ENCODE data around the gene OGFOD1. TPM values are rescaled to one million over a fixed set of nuclear protein-coding genes. Genes with fewer than 3 reads are reported as not detected.
A peak's percentile ranks its signal among the peaks of the same experiment; 100 is the strongest.

The OGFOD1 gene
- total and polyA plus RNA-seq, 9 of the 15 experiments (the other 6 are each of a cell fraction or from before 2014, with no cell fraction given): 60.4 to 134 (median 85.8) TPM

DNA sequence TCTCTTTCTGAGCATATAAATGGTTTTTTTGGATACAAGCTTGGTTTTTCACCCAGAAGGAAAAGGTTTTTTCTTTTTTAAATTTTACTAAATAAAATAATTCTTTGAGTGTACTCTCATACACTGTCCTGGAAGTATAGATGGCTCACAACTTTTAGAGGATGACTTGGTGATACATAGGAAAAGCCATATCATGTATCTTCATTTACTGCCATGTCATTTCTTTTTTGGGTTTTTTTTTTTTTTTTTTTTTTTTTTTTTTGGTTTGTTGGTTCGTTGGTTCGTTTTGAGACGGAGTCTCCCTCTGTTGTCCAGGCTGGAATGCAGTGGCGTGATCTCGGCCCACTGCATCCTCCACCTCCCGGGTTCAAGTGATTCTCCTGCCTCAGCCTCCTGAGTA, 11.8 kb downstream of the OGFOD1 start:
- H3K36me3 ChIP-seq (ENCODE audit: control insufficient read depth, insufficient read depth, low read length): peaks cover 86% of the 10 kb centered on the region
- POLR2A ChIA-PET: interaction anchor here (1.2 kb wide), 1 partner anchor 12 kb away, joined by 4 read pairs; the partner anchor contains the start of gene NUDT21
- H3K27me3 ChIP-seq (ENCODE audit: control insufficient read depth in 2 of 2, insufficient read depth in 2 of 2, low read length in 2 of 2): no peaks in the 10 kb centered on the region
- TF ChIP-seq MAFG (tag; conservative IDR thresholded peaks at IDR 0.05): peak; percentile 21; the same call in 1 of the 2 replicates
- TF ChIP-seq POLR3A (IDR thresholded peaks at IDR 0.05; ENCODE audit: borderline replicate concordance, extremely low read depth, insufficient read depth, insufficient read length): no peak
- no peak for TF ChIP-seq NR2F6 (CRISPR knock-in tag; IDR thresholded peaks at IDR 0.05)
- peak; percentile 55; the same call in 1 of the 2 replicates for TF ChIP-seq ZNF384 (IDR thresholded peaks at IDR 0.05; ENCODE audit: low read depth, low read length)
- peak; percentile 66 for TF ChIP-seq ZNF316 (IDR thresholded peaks at IDR 0.05)
- TF ChIP-seq, protein P1, sequence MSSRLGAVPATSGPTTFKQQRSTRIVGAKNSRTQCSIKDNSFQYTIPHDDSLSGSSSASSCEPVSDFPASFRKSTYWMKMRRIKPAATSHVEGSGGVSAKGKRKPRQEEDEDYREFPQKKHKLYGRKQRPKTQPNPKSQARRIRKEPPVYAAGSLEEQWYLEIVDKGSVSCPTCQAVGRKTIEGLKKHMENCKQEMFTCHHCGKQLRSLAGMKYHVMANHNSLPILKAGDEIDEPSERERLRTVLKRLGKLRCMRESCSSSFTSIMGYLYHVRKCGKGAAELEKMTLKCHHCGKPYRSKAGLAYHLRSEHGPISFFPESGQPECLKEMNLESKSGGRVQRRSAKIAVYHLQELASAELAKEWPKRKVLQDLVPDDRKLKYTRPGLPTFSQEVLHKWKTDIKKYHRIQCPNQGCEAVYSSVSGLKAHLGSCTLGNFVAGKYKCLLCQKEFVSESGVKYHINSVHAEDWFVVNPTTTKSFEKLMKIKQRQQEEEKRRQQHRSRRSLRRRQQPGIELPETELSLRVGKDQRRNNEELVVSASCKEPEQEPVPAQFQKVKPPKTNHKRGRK (tag; IDR thresholded peaks at IDR 0.05): peak; percentile 28; the same call in 1 of the 2 replicates
- no peak for TF ChIP-seq ZNF584 (CRISPR knock-in tag; IDR thresholded peaks at IDR 0.05; ENCODE audit: low read depth)
- no peak for TF ChIP-seq ZNF217 (CRISPR knock-in tag; IDR thresholded peaks at IDR 0.05)
- TF ChIP-seq ETV5 (CRISPR knock-in tag; IDR thresholded peaks at IDR 0.05; ENCODE audit: low read depth): no peak
- in situ Hi-C loops (cut with MboI): no loop called here
- H3K9me1 ChIP-seq (ENCODE audit: control insufficient read depth, insufficient read depth, low read length): no peaks in the 10 kb centered on the region
- peaks cover 4 to 22% of the 10 kb centered on the region in 2 experiments; a peak in 4 of 5 replicates for H3K4me1 ChIP-seq (replicated peaks in 1 of 2; ENCODE audit: control insufficient read depth in 2 of 2, insufficient read depth in 2 of 2, low read length in 2 of 2)
- no peak overlapping the region for H2AFZ ChIP-seq (ENCODE audit: low read depth, low read length)
- CTCF ChIA-PET (ENCODE audit: low intra/inter-chr PET ratio): no interaction called here
- intact Hi-C loops (cut with micrococcal nuclease): no loop called here
- FAIRE-seq (no peak), DNase-seq (ENCODE audit: extremely low read depth in 1 of 4, low spot score in 3 of 4) (no peak), ATAC-seq (peak; percentile 16; the same call in 1 of the 3 replicates)
- H3K79me2 ChIP-seq (ENCODE audit: control insufficient read depth, insufficient read depth, low read length): 0 out of 3 replicates have a peak, but pooled peaks cover 13% of the 10 kb centered on the region
- H3K27ac ChIP-seq (ENCODE audit: extremely low read depth, low read depth, low read length): peak overlapping the region; percentile 72; the same call in 1 of the 3 replicates
- H3K4me2 ChIP-seq (ENCODE audit: insufficient read depth, low read length): no peak overlapping the region; the same call in 1 of the 2 replicates
- no peak overlapping the region for H3K4me3 ChIP-seq
- H3K9ac ChIP-seq (ENCODE audit: insufficient read depth in 1 of 2, low read depth in 2 of 2, low read length in 2 of 2): no peak overlapping the region
- WGBS (ENCODE audit: insufficient coverage, low coverage, missing lambda C conversion rate): 64% methylated on average over 3 of the region's 6 CpGs
- BruUV-seq (replicated peaks): no TSS peak
- no peaks in the 10 kb centered on the region for H4K20me1 ChIP-seq (replicated peaks; ENCODE audit: control insufficient read depth, insufficient read depth, low read length)
- no peaks in the 10 kb centered on the region for H3K9me3 ChIP-seq (replicated peaks; ENCODE audit: control insufficient read depth, insufficient read depth, low read depth, low read length)
